OCI-LY7 (cell line): Measurements from ENCODE around the gene SLC48A1. TPM values are rescaled to one million over a fixed set of nuclear protein-coding genes. Genes with fewer than 3 reads are reported as not detected.

Experiments
- BruUV-seq: library from RNA; stranded (reverse); fragments of 400-500 nt; replicated peaks from 2 replicates; lab custom pipeline; 2021; lab: Mats Ljungman, UMichigan
- CTCF ChIA-PET: fragments of 300-600 bp; sonication (Branson Sonifier 250); formaldehyde crosslinking; loops from one replicate; lab custom pipeline; 2022; ENCODE audit warnings: antibody characterized with exemption; ENCODE audit not compliant: unreplicated experiment; lab: Charles Lee
- POLR2A ChIA-PET: fragments of 300-600 bp; sonication (Branson Sonifier 250); formaldehyde crosslinking; loops from one replicate; lab custom pipeline; 2022; ENCODE audit warnings: antibody characterized with exemption; lab: Charles Lee
- DNase-seq: peaks from one replicate; pipeline ENCODE4 v3.0.0-alpha.2; 2015; ENCODE audit warnings: low spot score
- H2AFZ ChIP-seq: fragments of 200-600 bp; sonication (generic), shearing (Covaris generic); 2 replicates; pipeline ENCODE4 v1.6.1; 2014; ENCODE audit warnings: mild to moderate bottlenecking, antibody characterized with exemption, low read length, moderate library complexity
- H3K27ac ChIP-seq: fragments of 200-600 bp; sonication (generic); 2 replicates; pipeline ENCODE4 v1.5.1; 2014; ENCODE audit warnings: mixed run types, low read depth, mild to moderate bottlenecking, moderate library complexity, low read length, inconsistent platforms; ENCODE audit not compliant: poor library complexity, severe bottlenecking
- H3K36me3 ChIP-seq: fragments of 200-600 bp; sonication (generic); 2 replicates; pipeline ENCODE4 v1.6.1; 2014; ENCODE audit warnings: mild to moderate bottlenecking, antibody characterized with exemption, low read length, moderate library complexity, mixed read lengths; ENCODE audit not compliant: insufficient read depth
- H3K4me1 ChIP-seq: fragments of 200-600 bp; sonication (generic); 2 replicates; pipeline ENCODE4 v1.5.1; 2014; ENCODE audit warnings: mild to moderate bottlenecking, low read length; ENCODE audit not compliant: insufficient read depth, poor library complexity, severe bottlenecking
- H3K4me2 ChIP-seq: fragments of 200-600 bp; sonication (generic); 2 replicates; pipeline ENCODE4 v1.6.1; 2014; ENCODE audit warnings: mild to moderate bottlenecking, low read length
- H3K4me3 ChIP-seq: fragments of 200-600 bp; sonication (generic); 2 replicates; pipeline ENCODE4 v1.5.1; 2014; ENCODE audit warnings: mild to moderate bottlenecking, low read depth, low read length; ENCODE audit not compliant: poor library complexity, severe bottlenecking
- H3K79me2 ChIP-seq: fragments of 200-600 bp; sonication (generic); 2 replicates; pipeline ENCODE4 v1.6.1; 2016; ENCODE audit warnings: low read depth, mild to moderate bottlenecking, low read length, moderate library complexity, mixed read lengths; ENCODE audit not compliant: insufficient read depth
- H3K9me2 ChIP-seq: fragments of 200-600 bp; sonication (generic); 2 replicates; pipeline ENCODE4 v1.6.1; 2016; ENCODE audit warnings: mild to moderate bottlenecking, low read length, mixed read lengths; ENCODE audit not compliant: insufficient read depth
- H3K9me3 ChIP-seq: fragments of 200-600 bp; sonication (generic); 2 replicates; pipeline ENCODE4 v1.6.1; 2014; ENCODE audit warnings: mild to moderate bottlenecking, mixed run types, low read length, mixed read lengths
- H4K20me1 ChIP-seq: fragments of 200-600 bp; sonication (generic); 2 replicates; pipeline ENCODE4 v1.6.1; 2014; ENCODE audit warnings: mild to moderate bottlenecking, antibody characterized with exemption, low read length, moderate library complexity, mixed read lengths; ENCODE audit not compliant: insufficient read depth
- CTCF ChIP-seq: fragments of 200-600 bp; sonication (generic); conservative IDR thresholded peaks from 2 replicates; pipeline ENCODE4 v1.5.1; 2014; ENCODE audit warnings: mild to moderate bottlenecking, antibody characterized with exemption, low read length, moderate library complexity, mixed read lengths
- EZH2phosphoT487 ChIP-seq: fragments of 200-600 bp; sonication (generic); IDR thresholded peaks from 2 replicates; pipeline ENCODE4 v1.6.1; 2018; ENCODE audit warnings: low read depth, borderline replicate concordance, mild to moderate bottlenecking, mixed run types, antibody characterized with exemption, low read length, moderate library complexity, mixed read lengths
- intact Hi-C: fragments of 100-400 bp; cut with micrococcal nuclease; formaldehyde crosslinking; loops from one replicate; pipeline ENCODE4 v1.10.0; 2022; ENCODE audit not compliant: unreplicated experiment
- total RNA-seq, 2 experiments: library from RNA; depleted of rRNA in 1 of 2; stranded (reverse); fragments of >200 nt in 1 of 2; shearing (Covaris generic) in 1 of 2; gene quantifications; 2 replicates each; pipeline ENCODE4 v1.2.3, GENCODE V29; 2014 to 2022

The SLC48A1 gene
- total RNA-seq, 2 experiments from 2014 or later = 9.6 to 12.0 TPM

- Histone ChIP-seq H3K79me2 (no peaks in the 10 kb centered on the region), H4K20me1 (no peaks in the 10 kb centered on the region), H3K9me3 (no peaks in the 10 kb centered on the region), H3K4me2 (peak overlapping the region; percentile 16; the same call in 1 of the 2 replicates), H3K36me3 (no peaks in the 10 kb centered on the region), H3K27ac (no peak overlapping the region), H3K4me3 (no peak overlapping the region), H3K4me1 (peaks cover 55% of the 10 kb centered on the region), H3K9me2 (no peaks in the 10 kb centered on the region), H2AFZ (no peak overlapping the region)
- ChIA-PET POLR2A (interaction anchor here (6.7 kb wide), 1 partner anchor 13 kb away, joined by 44 read pairs; no protein-coding TSS in a partner anchor), CTCF (interaction anchor here (2.0 kb wide), 1 partner anchor 13 kb away, joined by 6 read pairs; no protein-coding TSS in a partner anchor)
- no TSS peak for BruUV-seq
- TF ChIP-seq EZH2phosphoT487 (no peak), CTCF (no peak)
- no peak for DNase-seq
- intact Hi-C loops = no loop called here
Measured at GRCh38 chr12:47754126-47754525, 18.9 kb upstream of the SLC48A1 start.

GRCh38 chr12:47754881-47755280, 18.2 kb upstream of the SLC48A1 start:
- Histone ChIP-seq H3K4me3 (no peak overlapping the region), H3K9me3 (no peaks in the 10 kb centered on the region), H3K4me1 (peaks cover 59% of the 10 kb centered on the region), H3K9me2 (no peaks in the 10 kb centered on the region), H3K36me3 (no peaks in the 10 kb centered on the region), H3K27ac (no peak overlapping the region), H3K79me2 (no peaks in the 10 kb centered on the region), H3K4me2 (no peak overlapping the region), H2AFZ (no peak overlapping the region), H4K20me1 (no peaks in the 10 kb centered on the region)
- no peak for DNase-seq
- BruUV-seq = no TSS peak
- TF ChIP-seq CTCF (no peak), EZH2phosphoT487 (no peak)
- intact Hi-C loops = no loop called here
- ChIA-PET POLR2A (interaction anchor here (1.5 to 6.7 kb wide), 3 partner anchors 12 to 17 kb away, joined by 3 to 44 read pairs (median 9); no protein-coding TSS in a partner anchor), CTCF (interaction anchor here (2.0 kb wide), 1 partner anchor 14 kb away, joined by 6 read pairs; no protein-coding TSS in a partner anchor)
